ENCODE data around the gene NELFA. TPM values are rescaled to one million over a fixed set of nuclear protein-coding genes. Genes with fewer than 3 reads are reported as not detected.
"Not testable (repeated sequence)": the region's sequence is repeated elsewhere in the genome, so short reads cannot be mapped to it uniquely, and the experiment has no call there.

The NELFA gene
- total RNA-seq, 1 experiment from 2014 or later = 61.2 TPM

DNA sequence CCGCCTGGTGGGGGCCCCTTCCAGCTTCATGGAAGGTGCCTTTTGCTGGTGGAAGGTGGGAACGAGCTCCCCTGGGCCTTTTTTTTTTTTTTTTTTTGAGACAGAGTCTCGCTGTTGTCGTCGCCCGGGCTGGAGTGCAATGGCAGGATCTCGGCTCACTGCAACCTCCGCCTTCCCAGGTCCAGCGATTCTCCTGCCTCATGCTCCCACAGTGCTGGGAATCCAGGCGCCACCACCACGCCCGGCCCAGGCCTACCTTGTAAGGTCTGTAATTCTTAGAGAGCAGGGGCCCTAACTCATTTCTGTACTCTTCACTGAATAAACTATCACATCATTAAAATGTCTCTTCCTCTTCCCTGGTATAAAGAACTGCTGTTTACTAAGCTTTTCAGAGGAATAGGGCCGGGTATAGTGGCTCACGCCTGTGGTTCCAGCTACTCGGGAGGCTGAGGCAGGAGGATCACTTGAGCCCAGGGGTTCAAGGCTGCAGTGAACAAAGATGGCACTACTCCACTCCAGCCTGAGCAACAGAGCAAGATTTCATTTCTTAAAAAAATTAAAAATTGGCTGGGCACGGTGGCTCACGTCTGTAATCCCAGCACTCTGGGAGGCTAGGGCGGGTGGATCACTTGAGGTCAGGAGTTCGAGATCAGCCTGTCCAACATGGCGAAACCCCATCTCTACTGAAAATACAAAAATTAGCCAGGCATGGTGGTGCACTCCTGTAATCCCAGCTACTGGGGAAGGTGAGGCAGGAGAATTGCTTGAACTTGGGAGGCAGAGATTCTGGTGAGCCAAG lies 14.9 kb downstream of the NELFA start:
- not testable (repeated sequence) for H3K4me3 ChIP-seq (ENCODE audit: insufficient read depth, low read depth, low read length); H3K36me3 ChIP-seq (replicated peaks; ENCODE audit: control insufficient read depth, insufficient read depth, low read length); H3K27me3 ChIP-seq (ENCODE audit: control insufficient read depth, insufficient read depth, low read length)
- peak; percentile 55 for DNase-seq

- DNase-seq = no peak
- no peaks in the 10 kb centered on the region for H3K27me3 ChIP-seq (ENCODE audit: control insufficient read depth, insufficient read depth, low read length)
- H3K36me3 ChIP-seq (replicated peaks; ENCODE audit: control insufficient read depth, insufficient read depth, low read length) = peaks cover 2% of the 10 kb centered on the region
- no peak overlapping the region for H3K4me3 ChIP-seq (ENCODE audit: insufficient read depth, low read depth, low read length)
Observed at GRCh38 chr4:1993169-1993516, 15.6 kb downstream of the NELFA start.

GRCh38 chr4:1992468-1993168 lies 16.2 kb downstream of the NELFA start:
- Histone ChIP-seq H3K4me3 (ENCODE audit: insufficient read depth, low read depth, low read length) (no peak overlapping the region), H3K27me3 (ENCODE audit: control insufficient read depth, insufficient read depth, low read length) (no peaks in the 10 kb centered on the region), H3K36me3 (replicated peaks; ENCODE audit: control insufficient read depth, insufficient read depth, low read length) (peaks cover 2% of the 10 kb centered on the region)
- peak; percentile 96 for DNase-seq

GRCh38 chr4:1991596-1992434 lies 17.0 kb downstream of the NELFA start:
- Histone ChIP-seq H3K4me3 (ENCODE audit: insufficient read depth, low read depth, low read length) (no peak overlapping the region), H3K36me3 (replicated peaks; ENCODE audit: control insufficient read depth, insufficient read depth, low read length) (peaks cover 5% of the 10 kb centered on the region), H3K27me3 (ENCODE audit: control insufficient read depth, insufficient read depth, low read length) (no peaks in the 10 kb centered on the region)
- peak; percentile 41 for DNase-seq

DNA sequence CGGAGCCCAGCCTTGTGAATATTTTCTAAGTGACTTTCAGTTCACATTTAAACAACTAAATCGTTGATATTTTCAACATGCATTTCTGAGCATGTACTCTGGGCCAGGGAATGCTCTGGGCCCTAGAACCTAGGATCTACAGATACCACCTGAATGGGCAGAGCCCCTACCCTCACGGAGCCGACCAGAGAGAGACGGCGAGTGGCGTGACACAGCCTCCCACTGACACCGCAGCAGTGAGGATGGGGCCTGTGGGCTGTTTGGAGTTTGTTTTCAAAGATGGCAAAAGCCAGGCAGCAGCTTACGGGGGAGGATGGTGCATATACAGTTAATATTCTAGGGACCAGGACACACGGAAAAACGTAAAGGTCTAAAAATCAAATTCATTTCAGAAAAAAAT lies 17.7 kb downstream of the NELFA start:
- no peak for DNase-seq
- no peak overlapping the region for H3K4me3 ChIP-seq (ENCODE audit: insufficient read depth, low read depth, low read length)
- H3K36me3 ChIP-seq (replicated peaks; ENCODE audit: control insufficient read depth, insufficient read depth, low read length) = peaks cover 6% of the 10 kb centered on the region
- no peaks in the 10 kb centered on the region for H3K27me3 ChIP-seq (ENCODE audit: control insufficient read depth, insufficient read depth, low read length)

DNA sequence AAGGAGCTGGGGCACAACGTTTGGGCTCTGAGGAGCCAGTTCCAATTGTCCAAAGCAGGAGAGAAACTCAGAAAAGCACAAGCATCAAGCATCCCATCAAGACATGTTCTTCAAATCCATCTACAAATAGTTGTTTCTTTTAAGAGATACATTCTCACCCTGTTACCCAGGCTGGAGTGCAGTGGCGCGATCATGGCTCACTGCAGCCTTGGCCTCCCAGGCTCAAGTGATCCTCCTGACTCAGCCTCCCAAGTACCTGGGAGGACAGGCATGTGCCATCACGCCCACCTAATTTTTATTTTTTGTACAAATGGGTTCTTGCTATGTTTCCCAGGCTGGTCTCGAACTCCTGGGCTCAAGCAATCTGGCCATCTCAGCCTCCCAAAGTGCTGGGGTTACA lies 18.1 kb downstream of the NELFA start:
- Histone ChIP-seq H3K4me3 (ENCODE audit: insufficient read depth, low read depth, low read length) (no peak overlapping the region), H3K36me3 (replicated peaks; ENCODE audit: control insufficient read depth, insufficient read depth, low read length) (peaks cover 6% of the 10 kb centered on the region), H3K27me3 (ENCODE audit: control insufficient read depth, insufficient read depth, low read length) (no peaks in the 10 kb centered on the region)
- no peak for DNase-seq

- no peak for DNase-seq
- no peaks in the 10 kb centered on the region for H3K27me3 ChIP-seq (ENCODE audit: control insufficient read depth, insufficient read depth, low read length)
- peaks cover 6% of the 10 kb centered on the region for H3K36me3 ChIP-seq (replicated peaks; ENCODE audit: control insufficient read depth, insufficient read depth, low read length)
Observed at GRCh38 chr4:1990348-1990645, 18.5 kb downstream of the NELFA start.

DNA sequence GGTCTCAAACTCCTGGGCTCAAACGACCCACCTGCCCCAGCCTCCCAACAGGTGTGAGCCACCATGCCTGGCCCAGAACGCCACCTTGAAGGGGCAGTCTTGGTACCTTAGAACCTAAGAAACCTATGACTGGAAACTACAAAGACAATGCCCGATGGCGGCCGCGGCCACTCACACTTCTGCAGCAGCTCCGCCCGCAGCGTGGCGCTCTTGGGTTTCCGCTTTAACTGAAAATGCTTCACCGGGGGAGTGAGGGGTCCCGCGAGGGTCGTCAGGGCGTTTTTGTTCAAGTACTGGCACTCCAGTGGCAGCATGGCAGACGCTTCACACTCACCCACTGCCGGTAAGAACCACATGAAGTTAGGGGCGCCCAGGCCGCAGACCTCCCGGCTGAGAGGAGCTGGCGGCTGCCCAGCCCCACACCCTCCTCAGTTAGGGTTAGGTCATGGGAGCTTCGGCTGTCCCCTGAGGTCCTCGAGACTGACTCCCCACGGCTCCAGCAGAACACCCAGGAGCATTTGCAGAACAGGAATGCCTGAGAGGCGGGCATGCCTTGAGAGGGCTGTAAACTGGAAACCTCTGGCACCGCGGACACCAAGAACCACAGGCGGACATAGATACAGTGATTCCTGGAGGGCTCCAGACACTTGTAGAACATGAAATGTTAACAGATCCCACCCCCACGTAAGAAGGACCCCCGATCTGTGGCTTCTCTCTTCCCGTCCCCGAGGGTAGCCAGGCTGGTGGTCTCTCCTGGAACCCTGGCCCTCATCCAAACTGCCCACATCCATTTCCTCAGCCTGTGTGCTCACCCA lies 19.0 kb downstream of the NELFA start:
- H3K27me3 ChIP-seq (ENCODE audit: control insufficient read depth, insufficient read depth, low read length) = no peaks in the 10 kb centered on the region
- no peak overlapping the region for H3K4me3 ChIP-seq (ENCODE audit: insufficient read depth, low read depth, low read length)
- DNase-seq = peak; percentile 29
- peaks cover 6% of the 10 kb centered on the region for H3K36me3 ChIP-seq (replicated peaks; ENCODE audit: control insufficient read depth, insufficient read depth, low read length)

More at GRCh38 chr4:1990348-1990645, 18.5 kb downstream of the NELFA start:
- no peak overlapping the region for H3K4me3 ChIP-seq (ENCODE audit: insufficient read depth, low read depth, low read length)

DNA sequence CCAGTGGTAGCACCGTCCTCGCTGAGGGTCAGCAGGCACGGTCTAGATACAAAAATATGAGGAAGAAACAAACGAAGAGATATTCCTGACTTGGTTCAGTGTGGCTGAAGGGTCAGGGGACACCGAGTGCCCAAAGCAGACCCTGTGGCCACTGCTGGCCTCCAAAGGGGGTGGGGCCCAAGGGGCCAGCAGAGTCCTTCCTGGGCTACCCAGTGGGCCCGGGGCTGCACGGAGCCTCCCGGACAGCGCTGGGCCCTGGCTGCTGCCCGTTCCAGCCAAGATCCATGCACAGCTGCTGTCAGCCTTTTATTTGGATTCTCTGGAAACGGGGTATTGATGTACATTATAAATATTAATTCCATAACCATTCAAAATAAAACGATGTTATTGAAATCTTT lies 20.4 kb downstream of the NELFA start:
- no peak overlapping the region for H3K4me3 ChIP-seq (ENCODE audit: insufficient read depth, low read depth, low read length)
- DNase-seq = no peak
- H3K36me3 ChIP-seq (replicated peaks; ENCODE audit: control insufficient read depth, insufficient read depth, low read length) = peaks cover 7% of the 10 kb centered on the region
- no peaks in the 10 kb centered on the region for H3K27me3 ChIP-seq (ENCODE audit: control insufficient read depth, insufficient read depth, low read length)

DNA sequence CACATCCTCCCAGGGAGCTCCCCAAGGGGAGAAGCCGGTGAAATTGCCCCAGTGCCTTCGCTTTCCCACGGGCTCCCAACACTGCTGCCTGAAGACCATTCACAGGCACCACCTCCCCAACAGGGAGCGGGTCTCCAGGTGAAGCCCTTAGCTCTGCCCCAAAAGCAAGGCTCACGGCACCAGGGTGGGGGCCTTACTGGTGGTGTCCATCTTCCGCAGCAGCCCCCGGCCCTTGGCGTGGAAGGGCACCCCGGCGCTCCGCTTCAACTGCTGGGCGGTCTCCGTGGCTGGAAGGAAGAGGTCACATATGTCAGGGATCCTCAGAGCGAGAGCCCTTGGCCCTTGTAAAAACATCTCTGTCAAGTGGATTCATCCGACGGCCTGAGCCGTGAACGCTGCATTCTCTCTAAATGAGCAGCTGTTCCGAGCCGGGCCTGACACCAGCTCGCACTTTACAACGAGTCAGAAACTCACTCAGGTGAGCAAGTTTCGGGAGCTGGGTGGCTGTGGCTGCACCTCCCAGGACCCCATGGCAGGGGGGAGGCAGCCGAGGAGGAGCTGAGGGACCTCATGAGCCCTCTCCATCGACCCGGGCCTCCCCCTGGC lies 20.9 kb downstream of the NELFA start:
- H3K36me3 ChIP-seq (replicated peaks; ENCODE audit: control insufficient read depth, insufficient read depth, low read length) = peaks cover 7% of the 10 kb centered on the region
- DNase-seq = peak; percentile 42
- H3K27me3 ChIP-seq (ENCODE audit: control insufficient read depth, insufficient read depth, low read length) = no peaks in the 10 kb centered on the region
- no peak overlapping the region for H3K4me3 ChIP-seq (ENCODE audit: insufficient read depth, low read depth, low read length)

- Histone ChIP-seq H3K27me3 (ENCODE audit: control insufficient read depth, insufficient read depth, low read length) (no peaks in the 10 kb centered on the region), H3K4me3 (ENCODE audit: insufficient read depth, low read depth, low read length) (no peak overlapping the region), H3K36me3 (replicated peaks; ENCODE audit: control insufficient read depth, insufficient read depth, low read length) (peaks cover 7% of the 10 kb centered on the region)
- peak; percentile 36 for DNase-seq
Observed at GRCh38 chr4:1987296-1987695, 21.5 kb downstream of the NELFA start.

DNA sequence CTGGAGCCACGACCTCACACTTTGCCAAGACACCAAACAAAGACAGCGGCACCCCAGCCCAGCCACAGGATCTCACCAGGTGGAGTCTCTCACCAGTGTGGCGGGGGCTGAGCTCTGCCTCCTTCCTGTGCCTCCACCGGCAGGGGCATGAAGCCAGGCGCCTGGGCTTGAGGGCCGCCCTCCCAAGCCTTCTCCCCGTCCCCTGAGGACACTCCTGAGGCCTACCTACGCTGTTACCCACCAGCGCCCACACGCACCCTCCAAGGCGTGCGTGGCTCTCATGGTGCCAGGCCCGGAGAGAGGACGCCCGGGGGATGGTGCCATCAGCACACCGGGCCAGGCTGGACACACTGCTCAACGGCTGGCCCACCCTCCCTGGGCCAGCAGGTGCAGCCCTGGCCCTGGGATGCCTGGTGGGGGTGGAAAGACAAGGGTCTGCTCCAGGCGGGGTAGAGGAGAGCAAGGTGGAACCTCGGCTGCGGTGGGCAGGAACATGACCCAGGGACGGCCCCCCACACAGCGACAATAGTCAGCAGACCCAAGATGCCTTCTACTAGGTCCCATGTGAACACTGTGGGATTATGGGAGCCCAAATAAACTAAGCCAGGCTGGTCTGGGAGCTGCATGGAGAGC lies 22.1 kb downstream of the NELFA start:
- peak; percentile 53 for DNase-seq
- H3K4me3 ChIP-seq (ENCODE audit: insufficient read depth, low read depth, low read length) = no peak overlapping the region
- H3K36me3 ChIP-seq (replicated peaks; ENCODE audit: control insufficient read depth, insufficient read depth, low read length) = peaks cover 7% of the 10 kb centered on the region
- no peaks in the 10 kb centered on the region for H3K27me3 ChIP-seq (ENCODE audit: control insufficient read depth, insufficient read depth, low read length)

- Histone ChIP-seq H3K27me3 (ENCODE audit: control insufficient read depth, insufficient read depth, low read length) (no peaks in the 10 kb centered on the region), H3K36me3 (replicated peaks; ENCODE audit: control insufficient read depth, insufficient read depth, low read length) (peaks cover 7% of the 10 kb centered on the region), H3K4me3 (ENCODE audit: insufficient read depth, low read depth, low read length) (no peak overlapping the region)
- DNase-seq = peak; percentile 54
Observed at GRCh38 chr4:1985780-1986577, 22.8 kb downstream of the NELFA start.
